ENCODE measurements around the gene SLC25A23.

GRCh38 chr19:6476896-6477431 lies 17.4 kb upstream of the SLC25A23 start:
- TF ChIP-seq EZH2 (IDR thresholded peaks at IDR 0.05; ENCODE audit: borderline replicate concordance) (no peak), EZH2phosphoT487 (IDR thresholded peaks at IDR 0.05; ENCODE audit: low read depth, severe bottlenecking, unreplicated experiment) (no peak)
- TF ChIP-seq, protein P1, sequence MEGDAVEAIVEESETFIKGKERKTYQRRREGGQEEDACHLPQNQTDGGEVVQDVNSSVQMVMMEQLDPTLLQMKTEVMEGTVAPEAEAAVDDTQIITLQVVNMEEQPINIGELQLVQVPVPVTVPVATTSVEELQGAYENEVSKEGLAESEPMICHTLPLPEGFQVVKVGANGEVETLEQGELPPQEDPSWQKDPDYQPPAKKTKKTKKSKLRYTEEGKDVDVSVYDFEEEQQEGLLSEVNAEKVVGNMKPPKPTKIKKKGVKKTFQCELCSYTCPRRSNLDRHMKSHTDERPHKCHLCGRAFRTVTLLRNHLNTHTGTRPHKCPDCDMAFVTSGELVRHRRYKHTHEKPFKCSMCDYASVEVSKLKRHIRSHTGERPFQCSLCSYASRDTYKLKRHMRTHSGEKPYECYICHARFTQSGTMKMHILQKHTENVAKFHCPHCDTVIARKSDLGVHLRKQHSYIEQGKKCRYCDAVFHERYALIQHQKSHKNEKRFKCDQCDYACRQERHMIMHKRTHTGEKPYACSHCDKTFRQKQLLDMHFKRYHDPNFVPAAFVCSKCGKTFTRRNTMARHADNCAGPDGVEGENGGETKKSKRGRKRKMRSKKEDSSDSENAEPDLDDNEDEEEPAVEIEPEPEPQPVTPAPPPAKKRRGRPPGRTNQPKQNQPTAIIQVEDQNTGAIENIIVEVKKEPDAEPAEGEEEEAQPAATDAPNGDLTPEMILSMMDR (IDR thresholded peaks at IDR 0.05; ENCODE audit: poor library complexity): no peak
